ENCODE data around the gene SLC6A6. TPM values are rescaled to one million over a fixed set of nuclear protein-coding genes. Genes with fewer than 3 reads are reported as not detected.

Gene SLC6A6
- total RNA-seq, 1 donor from 2014 or later, result 24.2 TPM

- Mint-ChIP-seq H3K4me3 (ENCODE audit: unreplicated experiment) (no peak overlapping the region), H3K27me3 (ENCODE audit: low read depth, unreplicated experiment) (peaks cover 8% of the 10 kb centered on the region), H3K27ac (ENCODE audit: unreplicated experiment) (no peak overlapping the region), H3K4me1 (ENCODE audit: low read depth, unreplicated experiment) (peaks cover 6% of the 10 kb centered on the region), H3K36me3 (ENCODE audit: low read depth, unreplicated experiment) (peaks cover 6% of the 10 kb centered on the region), H3K9me3 (ENCODE audit: unreplicated experiment) (no peaks in the 10 kb centered on the region)
- Histone ChIP-seq H3K36me3 (ENCODE audit: insufficient read depth, low read length) (peaks cover 3% of the 10 kb centered on the region), H3K4me2 (ENCODE audit: low read length) (no peak overlapping the region), H3K27ac (ENCODE audit: low read depth, low read length) (no peak overlapping the region), H3K4me3 (ENCODE audit: insufficient read depth, low read depth, low read length) (no peak overlapping the region), H2AFZ (ENCODE audit: low read depth, low read length) (no peak overlapping the region), H3K79me2 (ENCODE audit: insufficient read depth, low read length) (no peaks in the 10 kb centered on the region), H3K27me3 (ENCODE audit: insufficient read depth, low read length) (peaks cover 2% of the 10 kb centered on the region), H3K4me1 (ENCODE audit: insufficient read depth, low read length) (no peaks in the 10 kb centered on the region), H3K9ac (ENCODE audit: low read length) (no peak overlapping the region), H4K20me1 (ENCODE audit: insufficient read depth, low read length) (no peaks in the 10 kb centered on the region), H3K9me3 (ENCODE audit: insufficient read depth, low read depth, low read length) (no peaks in the 10 kb centered on the region)
- no peak for DNase-seq (ENCODE audit: low read depth)
- TF ChIP-seq EZH2 (IDR thresholded peaks at IDR 0.05; ENCODE audit: insufficient read depth, low read length) (no peak), CTCF (IDR thresholded peaks at IDR 0.05; ENCODE audit: insufficient read depth, low read depth, low read length) (no peak)
- FAIRE-seq, result no peak
Observed at GRCh38 chr3:14491396-14492190, 89.2 kb downstream of the SLC6A6 start.

DNA sequence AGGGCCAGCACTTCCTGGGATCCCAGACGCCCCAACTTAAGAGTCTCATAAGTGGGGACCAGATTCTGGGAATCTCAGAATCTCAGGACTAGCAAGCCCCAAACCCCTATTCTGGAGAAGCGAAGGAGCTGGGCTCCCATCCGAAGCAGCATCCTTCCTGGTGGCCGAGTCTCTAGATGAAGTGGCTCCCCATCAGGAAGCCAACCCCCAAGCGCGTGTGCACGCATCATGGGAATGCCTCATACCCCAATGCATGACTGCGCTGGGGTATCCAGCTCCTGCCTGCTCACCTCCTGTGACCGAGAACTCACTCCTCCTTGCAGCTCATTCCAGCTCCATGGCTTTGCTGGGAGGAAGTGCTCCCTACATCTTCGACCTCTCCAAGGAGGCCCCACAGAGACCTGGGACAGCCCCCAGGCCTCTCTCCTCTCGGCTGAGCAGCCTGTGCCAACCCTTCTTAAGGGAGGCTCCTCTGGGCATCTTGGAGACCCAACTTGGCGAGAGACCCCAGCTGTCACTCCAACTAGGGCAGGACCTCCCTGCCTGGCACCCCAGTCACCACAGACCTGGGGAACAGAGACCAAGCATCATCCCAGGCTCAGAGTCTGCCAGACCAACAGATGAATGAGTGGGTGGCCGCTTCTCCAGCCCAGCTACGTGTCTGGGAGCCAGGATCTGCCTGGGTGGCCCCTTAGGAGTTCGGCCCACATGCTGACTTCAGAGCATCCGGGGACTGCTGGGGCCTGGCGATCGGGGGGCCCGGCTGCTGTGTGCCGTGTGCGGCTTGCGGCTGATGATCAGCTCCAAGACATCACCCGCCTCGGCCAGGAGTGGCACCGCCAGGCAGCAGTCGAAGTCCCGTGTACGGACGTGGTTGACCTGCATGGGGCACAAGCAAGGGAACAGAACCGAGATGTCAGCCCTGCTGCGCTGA, 90.8 kb downstream of the SLC6A6 start:
- no peak overlapping the region for H3K4me2 ChIP-seq (ENCODE audit: low read length)
- H3K27me3 ChIP-seq (ENCODE audit: insufficient read depth, low read length), result peaks cover 2% of the 10 kb centered on the region
- Mint-ChIP-seq H3K36me3 (ENCODE audit: low read depth, unreplicated experiment) (peaks cover 2% of the 10 kb centered on the region), H3K4me3 (ENCODE audit: unreplicated experiment) (no peak overlapping the region), H3K4me1 (ENCODE audit: low read depth, unreplicated experiment) (peaks cover 5% of the 10 kb centered on the region), H3K9me3 (ENCODE audit: unreplicated experiment) (no peaks in the 10 kb centered on the region), H3K27ac (ENCODE audit: unreplicated experiment) (no peak overlapping the region), H3K27me3 (ENCODE audit: low read depth, unreplicated experiment) (peaks cover 17% of the 10 kb centered on the region)
- H3K4me3 ChIP-seq (ENCODE audit: insufficient read depth, low read depth, low read length), result no peak overlapping the region
- no peaks in the 10 kb centered on the region for H3K9me3 ChIP-seq (ENCODE audit: insufficient read depth, low read depth, low read length)
- H3K27ac ChIP-seq (ENCODE audit: low read depth, low read length), result no peak overlapping the region
- no peaks in the 10 kb centered on the region for H3K79me2 ChIP-seq (ENCODE audit: insufficient read depth, low read length)
- FAIRE-seq, result no peak
- no peaks in the 10 kb centered on the region for H3K4me1 ChIP-seq (ENCODE audit: insufficient read depth, low read length)
- H4K20me1 ChIP-seq (ENCODE audit: insufficient read depth, low read length), result no peaks in the 10 kb centered on the region
- no peak for DNase-seq (ENCODE audit: low read depth)
- no peak overlapping the region for H3K9ac ChIP-seq (ENCODE audit: low read length)
- peaks cover 2% of the 10 kb centered on the region for H3K36me3 ChIP-seq (ENCODE audit: insufficient read depth, low read length)
- no peak overlapping the region for H2AFZ ChIP-seq (ENCODE audit: low read depth, low read length)
- no peak for TF ChIP-seq EZH2 (IDR thresholded peaks at IDR 0.05; ENCODE audit: insufficient read depth, low read length)
- TF ChIP-seq CTCF (IDR thresholded peaks at IDR 0.05; ENCODE audit: insufficient read depth, low read depth, low read length), result no peak

Data from astrocyte (in vitro differentiated cells and primary cell).